Activated naive CD4-positive, alpha-beta T cell treated with anti-CD3 and anti-CD28 coated beads for 36 hours (primary cell): ENCODE data around the gene SCN10A. TPM values are rescaled to one million over a fixed set of nuclear protein-coding genes. Genes with fewer than 3 reads are reported as not detected.

Experiments
- CTCF ChIA-PET: fragments of 350-600 bp; sonication (Branson Sonifier 250); formaldehyde crosslinking; loops from one replicate; lab custom pipeline; 2021; ENCODE audit warnings: antibody characterized with exemption; lab: Charles Lee
- DNase-seq: peaks from one replicate; pipeline ENCODE4 v3.0.0-alpha.2; 2020
- H3K27ac Mint-ChIP-seq: one replicate; pipeline ENCODE4 v1.8.0; 2021; ENCODE audit warnings: mild to moderate bottlenecking, mixed read lengths
- H3K27me3 Mint-ChIP-seq: one replicate; pipeline ENCODE4 v1.8.0; 2021; ENCODE audit warnings: low read depth, mixed read lengths
- H3K36me3 Mint-ChIP-seq: one replicate; pipeline ENCODE4 v1.8.0; 2021; ENCODE audit warnings: low read depth, mixed read lengths
- H3K4me1 Mint-ChIP-seq: one replicate; pipeline ENCODE4 v1.8.0; 2021; ENCODE audit warnings: low read depth, mixed read lengths
- H3K4me3 Mint-ChIP-seq: one replicate; pipeline ENCODE4 v1.8.0; 2021; ENCODE audit warnings: mild to moderate bottlenecking, moderate library complexity, mixed read lengths
- H3K9me3 Mint-ChIP-seq: one replicate; pipeline ENCODE4 v1.8.0; 2021; ENCODE audit warnings: mixed read lengths
- intact Hi-C: fragments of 100-400 bp; cut with micrococcal nuclease; formaldehyde crosslinking; loops from one replicate; pipeline ENCODE4 v1.15.1; 2023
- total RNA-seq, 2 experiments: library from RNA; stranded (reverse); gene quantifications; one replicate each; pipeline ENCODE4 v1.2.3, GENCODE V29; 2021

SCN10A gene
- total RNA-seq, 2 experiments from 2014 or later = not detected

DNA sequence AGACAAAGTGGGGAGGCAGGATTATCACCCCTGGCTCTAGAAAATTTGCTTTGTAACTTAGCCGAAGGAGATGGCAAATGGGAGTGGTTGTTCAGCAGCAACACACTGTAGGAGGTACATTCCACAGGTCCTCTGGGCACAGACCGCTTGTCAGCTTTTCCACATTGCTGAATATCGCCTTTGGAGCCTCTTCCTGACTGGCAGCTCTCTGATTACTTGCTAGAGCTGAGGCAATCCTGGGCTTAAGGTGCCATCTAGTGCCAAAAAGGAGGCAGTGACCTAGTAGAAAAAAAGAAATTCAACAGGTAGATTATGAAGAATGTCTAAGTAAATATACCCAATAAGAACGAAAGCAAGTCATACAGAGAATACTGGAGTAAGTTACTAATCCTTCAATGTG lies 153.5 kb downstream of the SCN10A start:
- Mint-ChIP-seq H3K36me3 (no peaks in the 10 kb centered on the region), H3K27ac (no peak overlapping the region), H3K4me1 (no peaks in the 10 kb centered on the region), H3K9me3 (peaks cover 13% of the 10 kb centered on the region), H3K27me3 (peaks cover 17% of the 10 kb centered on the region), H3K4me3 (no peak overlapping the region)
- intact Hi-C loops = no loop called here
- no peak for DNase-seq
- CTCF ChIA-PET = interaction anchor here (1.0 to 2.5 kb wide), 3 partner anchors 137 to 166 kb away, joined by 3 to 14 read pairs (median 4); no protein-coding TSS in a partner anchor

DNA sequence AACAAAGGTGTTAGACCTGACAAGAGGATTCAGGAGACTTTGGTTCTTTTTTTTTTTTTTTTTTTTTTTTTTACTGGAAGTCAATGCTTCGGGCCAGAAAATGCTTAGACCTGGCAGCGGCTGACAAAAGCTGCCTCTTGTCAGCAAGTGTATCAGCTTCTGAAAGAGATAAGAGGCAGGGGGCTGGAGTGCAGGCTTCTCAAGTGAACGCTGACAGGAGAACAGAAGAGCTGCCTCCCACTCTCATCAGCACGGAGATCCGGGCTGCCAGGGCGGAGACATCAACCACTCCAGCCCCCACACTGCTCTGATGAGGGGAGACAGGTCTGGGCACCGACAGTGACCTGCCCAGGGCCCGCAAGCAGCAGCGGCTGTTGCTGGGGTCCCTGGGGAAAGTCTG lies 157.2 kb downstream of the SCN10A start:
- no peak overlapping the region for H3K27ac Mint-ChIP-seq
- peaks cover 28% of the 10 kb centered on the region for H3K27me3 Mint-ChIP-seq
- intact Hi-C loops = no loop called here
- no peaks in the 10 kb centered on the region for H3K36me3 Mint-ChIP-seq
- peaks cover 13% of the 10 kb centered on the region for H3K9me3 Mint-ChIP-seq
- CTCF ChIA-PET = interaction anchor here (1.0 to 1.2 kb wide), 2 partner anchors 10 to 138 kb away, joined by 3 read pairs; no protein-coding TSS in a partner anchor
- H3K4me3 Mint-ChIP-seq = no peak overlapping the region
- H3K4me1 Mint-ChIP-seq = peaks cover 5% of the 10 kb centered on the region
- no peak for DNase-seq

DNA sequence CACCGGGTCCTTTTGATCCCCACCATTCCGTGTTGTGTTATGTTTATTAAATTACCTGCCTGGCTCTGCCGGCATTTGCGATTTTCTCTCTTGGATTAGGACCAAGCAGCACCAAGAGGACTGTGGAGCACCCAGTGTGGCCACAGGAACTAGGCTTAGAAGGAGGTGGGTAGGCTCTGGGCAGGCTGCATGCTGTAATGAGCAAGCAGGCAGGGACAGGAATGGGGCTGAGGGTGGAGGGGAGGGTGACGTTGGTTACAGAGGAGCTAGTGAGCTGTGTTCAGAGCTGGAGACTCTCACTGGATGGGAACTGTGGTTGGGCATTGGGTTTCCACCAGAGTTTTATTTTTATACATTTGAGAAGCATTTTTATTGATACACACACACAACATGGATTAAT lies 158.6 kb downstream of the SCN10A start:
- Mint-ChIP-seq H3K36me3 (no peaks in the 10 kb centered on the region), H3K27me3 (peaks cover 32% of the 10 kb centered on the region), H3K4me3 (no peak overlapping the region), H3K27ac (no peak overlapping the region), H3K4me1 (peaks cover 9% of the 10 kb centered on the region), H3K9me3 (peaks cover 4% of the 10 kb centered on the region)
- intact Hi-C loops = no loop called here
- no peak for DNase-seq
- CTCF ChIA-PET = interaction anchor here (2.8 to 7.2 kb wide), 2 partner anchors 12 to 135 kb away, joined by 11 to 150 read pairs; no protein-coding TSS in a partner anchor

DNA sequence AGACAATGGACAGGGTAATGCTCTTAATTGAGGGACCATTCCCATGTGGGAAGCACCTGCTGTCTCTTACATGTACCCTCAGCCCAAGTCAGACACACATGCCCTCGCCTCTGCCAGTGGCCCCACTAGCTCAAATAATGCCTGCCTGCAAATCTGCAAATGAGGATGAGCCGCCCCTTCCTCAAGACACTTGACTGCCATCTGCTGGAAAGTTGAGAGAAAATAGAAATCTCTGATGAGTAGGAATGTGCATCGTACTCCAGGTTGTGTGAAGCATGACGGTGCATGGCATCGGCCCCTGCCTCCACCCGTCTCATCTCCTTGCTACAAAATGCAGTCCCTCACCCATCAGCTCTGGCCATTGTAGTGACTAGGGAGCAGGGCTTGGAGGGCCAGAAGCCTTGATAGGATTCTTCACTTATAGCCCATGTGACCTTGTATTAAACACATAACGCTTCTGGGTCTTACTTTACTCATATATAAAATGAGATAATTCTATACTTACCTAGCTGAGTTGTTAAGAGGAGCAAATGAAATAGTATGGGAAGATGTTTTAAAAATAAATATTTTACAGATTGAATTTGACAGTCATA lies 160.2 kb downstream of the SCN10A start:
- Mint-ChIP-seq H3K4me1 (peaks cover 10% of the 10 kb centered on the region), H3K4me3 (no peak overlapping the region), H3K27ac (no peak overlapping the region), H3K9me3 (peaks cover under 1% of the 10 kb centered on the region), H3K36me3 (no peaks in the 10 kb centered on the region), H3K27me3 (peaks cover 33% of the 10 kb centered on the region)
- intact Hi-C loops = loop anchor here (1.0 to 2.0 kb wide), 3 partner anchors 135 to 189 kb away; partner anchors contain the start of gene EXOG
- DNase-seq = peak; percentile 41
- CTCF ChIA-PET = interaction anchor here (0.6 to 7.2 kb wide), 13 partner anchors 13 to 374 kb away, joined by 3 to 150 read pairs (median 4); partner anchors contain the start of gene EXOG

DNA sequence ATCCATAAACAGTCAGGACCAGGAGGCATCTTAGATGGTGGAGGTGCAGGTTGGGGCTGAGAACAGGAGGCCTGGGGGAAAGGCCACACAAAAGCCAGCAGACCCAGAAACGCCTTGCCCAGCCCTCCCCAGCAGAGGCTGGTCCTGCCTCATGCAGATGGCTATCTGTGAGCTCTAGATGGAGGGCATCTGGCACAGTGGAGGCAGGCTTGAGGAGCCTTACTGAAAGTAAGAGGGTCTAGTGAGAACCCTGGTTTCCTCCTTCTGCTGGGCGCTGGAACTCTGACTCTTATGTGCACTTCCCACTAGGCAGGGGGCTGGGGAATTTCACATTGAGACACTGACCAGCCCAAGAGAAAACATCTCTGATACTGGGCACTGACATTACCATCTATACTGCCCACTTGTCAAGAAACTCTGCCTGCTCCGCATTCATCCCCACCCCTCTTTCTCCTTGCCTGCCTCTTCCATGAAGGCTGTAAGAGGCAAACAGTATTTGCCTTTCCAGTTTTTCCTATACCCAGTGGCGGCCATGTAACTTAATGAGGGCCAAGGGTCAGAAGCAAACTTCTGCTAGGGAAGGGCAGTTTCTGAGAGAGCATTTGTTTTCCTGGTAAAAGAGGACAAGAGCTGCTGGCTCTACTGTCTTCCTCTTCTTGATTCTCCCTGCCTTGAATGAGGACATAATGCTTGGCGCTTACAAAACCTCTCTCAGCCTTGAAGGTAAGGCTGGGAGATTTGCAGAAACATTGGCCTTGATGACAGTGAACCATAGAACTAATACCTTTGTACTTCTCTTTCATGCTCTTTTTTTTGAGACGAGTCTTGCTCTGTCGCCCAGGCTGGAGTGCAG lies 162.1 kb downstream of the SCN10A start:
- H3K9me3 Mint-ChIP-seq = no peaks in the 10 kb centered on the region
- no peak overlapping the region for H3K4me3 Mint-ChIP-seq
- H3K36me3 Mint-ChIP-seq = no peaks in the 10 kb centered on the region
- no peak for DNase-seq
- H3K27me3 Mint-ChIP-seq = peaks cover 32% of the 10 kb centered on the region
- H3K27ac Mint-ChIP-seq = no peak overlapping the region
- CTCF ChIA-PET = interaction anchor here (0.6 to 7.2 kb wide), 4 partner anchors 132 to 346 kb away, joined by 3 to 150 read pairs (median 11); partner anchors contain the start of gene EXOG
- H3K4me1 Mint-ChIP-seq = peaks cover 10% of the 10 kb centered on the region
- intact Hi-C loops = loop anchor here (2.0 to 5.0 kb wide), 2 partner anchors 191 to 378 kb away; no protein-coding TSS in a partner anchor

DNA sequence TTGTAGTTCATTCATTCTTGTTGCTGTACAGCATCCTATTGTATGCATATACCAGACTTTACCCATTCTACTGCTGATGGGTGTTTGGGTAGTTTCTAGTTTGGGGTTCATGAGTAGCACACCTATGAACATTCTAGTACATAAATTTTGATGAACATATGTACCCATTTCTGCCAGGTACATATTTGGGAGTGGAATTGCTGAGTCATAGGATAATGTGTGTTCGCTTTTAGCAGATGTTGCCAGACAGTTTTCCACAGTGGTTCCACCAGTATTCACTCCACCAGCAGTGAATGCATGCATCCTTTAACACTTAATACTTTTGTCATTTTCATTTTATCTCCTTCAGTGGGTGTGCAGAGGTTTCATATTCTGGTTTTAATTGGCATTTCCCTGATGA lies 163.1 kb downstream of the SCN10A start:
- H3K27me3 Mint-ChIP-seq = peaks cover 26% of the 10 kb centered on the region
- H3K36me3 Mint-ChIP-seq = no peaks in the 10 kb centered on the region
- H3K4me3 Mint-ChIP-seq = no peak overlapping the region
- peaks cover 10% of the 10 kb centered on the region for H3K4me1 Mint-ChIP-seq
- H3K27ac Mint-ChIP-seq = no peak overlapping the region
- intact Hi-C loops = loop anchor here (5.0 kb wide), 1 partner anchor 379 kb away; no protein-coding TSS in a partner anchor
- no peaks in the 10 kb centered on the region for H3K9me3 Mint-ChIP-seq
- CTCF ChIA-PET = interaction anchor here (0.6 to 7.2 kb wide), 5 partner anchors 99 to 1730 kb away, joined by 3 to 150 read pairs (median 5); partner anchors contain the start of gene EXOG
- no peak for DNase-seq

DNA sequence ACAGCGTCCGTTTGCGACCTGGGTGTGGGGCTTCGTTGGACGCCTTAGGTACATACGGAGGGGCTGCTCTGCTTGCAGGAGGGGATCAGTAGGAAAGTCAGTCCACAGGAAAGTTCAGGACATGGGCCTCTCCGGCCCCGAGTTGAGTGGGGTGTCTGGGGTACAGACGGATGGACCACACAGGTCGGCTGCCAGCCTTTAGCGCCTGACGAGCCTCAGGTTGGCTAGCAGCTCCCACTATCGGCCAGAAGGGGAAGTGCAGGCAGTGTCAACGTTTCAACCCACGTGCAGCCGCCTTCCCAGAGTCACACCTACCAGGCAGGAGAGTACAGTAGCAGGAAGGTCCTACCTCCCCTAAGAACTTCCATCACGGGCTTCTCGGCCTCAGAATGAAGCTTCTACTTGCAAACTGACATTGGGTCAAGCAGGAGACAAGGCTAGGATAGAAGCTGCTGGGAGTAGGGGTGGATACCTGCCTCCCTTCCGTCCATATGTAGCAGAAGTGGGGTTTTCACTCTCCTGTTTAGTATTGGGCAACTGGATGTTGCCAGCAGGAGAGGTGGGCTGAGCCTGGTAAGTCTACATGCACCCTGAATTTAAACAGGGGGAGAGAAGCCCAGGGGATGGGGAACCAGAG lies 164.7 kb downstream of the SCN10A start:
- DNase-seq = peak; percentile 81
- Mint-ChIP-seq H3K36me3 (no peaks in the 10 kb centered on the region), H3K27ac (no peak overlapping the region), H3K4me1 (peaks cover 10% of the 10 kb centered on the region), H3K27me3 (peaks cover 14% of the 10 kb centered on the region), H3K9me3 (no peaks in the 10 kb centered on the region), H3K4me3 (peak overlapping the region; percentile 27)
- CTCF ChIA-PET = interaction anchor here (0.8 to 7.2 kb wide), 13 partner anchors 8 to 158 kb away, joined by 3 to 150 read pairs (median 3); partner anchors contain the start of gene EXOG
- intact Hi-C loops = loop anchor here (1.0 to 5.0 kb wide), 6 partner anchors 130 to 514 kb away; partner anchors contain the start of genes ACAA1, EXOG and XYLB

DNA sequence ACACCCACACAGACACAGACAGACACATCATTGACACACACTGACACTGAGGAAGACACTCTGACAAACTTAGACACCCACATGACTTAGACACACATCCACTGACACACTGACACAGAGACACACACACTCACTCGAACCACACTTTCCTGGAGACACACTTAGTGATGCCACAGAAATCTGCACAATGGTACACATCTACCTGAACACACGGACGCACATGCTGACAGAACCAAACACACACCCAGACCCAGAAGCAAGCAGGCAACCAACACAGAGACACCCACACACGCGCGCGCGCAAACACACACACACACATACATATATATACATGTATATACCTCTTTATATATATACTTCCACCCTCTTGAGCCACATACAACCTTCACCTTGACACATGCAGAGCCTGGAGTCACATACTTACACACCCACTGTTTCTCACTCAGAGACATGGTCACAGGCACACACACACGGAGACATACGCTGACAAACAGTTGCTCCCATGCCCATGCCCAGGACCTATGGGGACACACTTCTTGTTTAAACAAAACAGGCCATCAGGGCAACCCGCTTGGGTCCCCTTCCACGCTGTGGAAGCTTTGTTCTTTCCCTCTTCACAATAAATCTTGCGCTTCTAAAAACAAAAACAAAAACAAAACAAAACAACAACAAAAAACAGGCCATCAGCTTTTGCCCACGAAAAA lies 165.6 kb downstream of the SCN10A start:
- Mint-ChIP-seq H3K4me3 (no peak overlapping the region), H3K9me3 (no peaks in the 10 kb centered on the region), H3K27me3 (peaks cover 9% of the 10 kb centered on the region), H3K4me1 (peaks cover 5% of the 10 kb centered on the region), H3K27ac (no peak overlapping the region), H3K36me3 (no peaks in the 10 kb centered on the region)
- DNase-seq = no peak
- CTCF ChIA-PET = interaction anchor here (1.0 to 7.2 kb wide), 7 partner anchors 7 to 157 kb away, joined by 3 to 150 read pairs (median 5); partner anchors contain the start of gene EXOG
- intact Hi-C loops = loop anchor here (2.0 to 5.0 kb wide), 4 partner anchors 304 to 514 kb away; partner anchors contain the start of genes ACAA1 and XYLB

DNA sequence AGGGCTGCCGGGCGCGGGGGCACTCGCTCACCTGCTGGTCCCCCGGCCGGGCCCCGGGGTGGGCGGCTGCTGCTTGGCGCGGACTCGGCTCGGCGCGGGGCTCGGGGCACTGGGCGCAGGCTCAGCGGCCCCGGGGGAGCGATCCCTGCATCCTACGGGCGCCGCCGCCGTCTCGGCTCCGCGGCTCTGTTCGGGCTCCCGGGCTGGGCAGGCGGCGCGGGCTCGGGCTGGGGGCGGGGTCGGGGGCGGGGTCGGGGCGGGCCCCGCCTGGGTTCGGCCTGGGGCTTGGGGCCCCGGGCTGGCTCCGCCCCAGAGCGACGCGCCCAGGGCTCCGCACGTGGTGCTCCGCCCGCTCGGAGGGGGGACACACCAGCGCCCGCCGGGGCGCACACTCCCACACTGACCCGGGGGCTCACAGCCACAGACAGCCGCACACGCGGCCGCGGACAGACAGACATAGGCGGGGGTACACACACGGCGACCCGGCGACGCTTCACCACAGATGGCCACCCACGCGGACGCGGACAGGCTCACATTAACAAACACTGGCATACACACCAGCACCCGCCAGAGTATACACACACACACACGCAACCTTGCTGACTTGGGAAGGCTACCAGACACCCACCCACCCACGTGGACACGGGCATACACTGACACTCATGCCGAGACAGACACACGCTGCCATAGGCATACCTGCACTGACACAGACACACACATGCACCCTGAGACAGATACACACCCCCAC lies 166.3 kb downstream of the SCN10A start, which contains the start of gene SCN5A:
Gene SCN5A, minus strand, starts transcription at position 188 of the 748 bp plus-strand sequence. CDS start 16,380 bp downstream, outside the sequence.
- intact Hi-C loops = loop anchor here (2.0 to 5.0 kb wide), 4 partner anchors 303 to 513 kb away; partner anchors contain the start of genes ACAA1 and XYLB
- Mint-ChIP-seq H3K9me3 (no peaks in the 10 kb centered on the region), H3K4me1 (peaks cover 5% of the 10 kb centered on the region), H3K27me3 (peaks cover 9% of the 10 kb centered on the region), H3K36me3 (no peaks in the 10 kb centered on the region), H3K4me3 (peak within 1 kb of the TSS; percentile 49), H3K27ac (no peak within 1 kb of the TSS)
- CTCF ChIA-PET = no interaction called here
- DNase-seq = peak; percentile 51

DNA sequence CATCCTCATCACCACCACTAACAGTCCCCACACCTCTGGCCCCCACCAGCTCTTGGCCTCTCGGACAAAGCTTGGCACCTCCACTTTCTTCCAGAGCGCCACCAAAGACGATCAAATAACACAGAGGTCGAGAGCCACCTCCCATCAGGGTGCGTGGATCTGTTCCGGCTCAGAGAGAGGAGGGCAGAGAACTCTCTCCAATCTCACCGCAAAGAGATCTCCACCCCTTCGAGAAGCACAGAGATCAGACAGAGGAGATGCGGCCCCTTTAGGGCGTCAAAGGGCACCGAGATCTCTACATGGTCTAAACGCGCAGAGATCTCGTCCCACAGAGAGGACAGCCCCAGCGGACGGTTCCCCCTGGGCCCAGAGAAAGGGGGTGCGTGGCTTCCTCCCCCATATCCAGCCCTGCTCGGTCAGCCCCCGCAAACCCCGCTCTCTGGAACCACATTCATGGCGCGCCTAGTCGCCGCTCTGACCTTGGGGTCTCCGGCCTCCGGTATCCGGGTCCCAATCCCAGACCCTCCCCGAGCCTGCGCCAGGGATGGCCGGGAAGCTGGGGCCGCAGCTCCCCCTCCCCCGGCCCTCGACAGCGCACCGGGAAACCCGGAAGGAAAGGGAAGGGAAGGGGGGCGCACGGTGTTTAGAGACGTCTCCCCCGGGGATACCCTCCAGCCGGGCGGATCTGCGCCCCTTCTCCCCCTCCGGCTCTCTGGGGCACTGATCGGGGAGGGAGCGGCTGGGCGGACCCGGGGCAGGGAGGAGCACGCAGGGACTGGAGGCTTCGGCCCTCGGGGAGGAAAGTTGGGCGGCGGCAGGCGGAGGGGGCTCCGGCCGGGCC lies 167.1 kb downstream of the SCN10A start:
- Mint-ChIP-seq H3K9me3 (no peaks in the 10 kb centered on the region), H3K36me3 (no peaks in the 10 kb centered on the region), H3K4me3 (peak overlapping the region; percentile 49), H3K27me3 (peaks cover 9% of the 10 kb centered on the region), H3K4me1 (peaks cover 5% of the 10 kb centered on the region), H3K27ac (no peak overlapping the region)
- CTCF ChIA-PET = interaction anchor here (2.7 to 4.9 kb wide), 2 partner anchors 124 to 127 kb away, joined by 8 to 31 read pairs; no protein-coding TSS in a partner anchor
- DNase-seq = peak; percentile 4
- intact Hi-C loops = no loop called here
